ENCODE measurements around the gene SFXN4. TPM values are rescaled to one million over a fixed set of nuclear protein-coding genes. Genes with fewer than 3 reads are reported as not detected.
A peak's percentile ranks its signal among the peaks of the same experiment; 100 is the strongest.
"Not testable (repeated sequence)": the region's sequence is repeated elsewhere in the genome, so short reads cannot be mapped to it uniquely, and the experiment has no call there.

SFXN4 gene
- total RNA-seq, 3 donors from 2014 or later (not counting 1 experiment from before 2014, with no cell fraction given) = 5.5 to 13.7 (median 8.1) TPM

GRCh38 chr10:119101366-119102098, 64.0 kb downstream of the SFXN4 start:
- H3K4me3 Mint-ChIP-seq = no peak overlapping the region
- no peak overlapping the region for H3K27ac ChIP-seq (ENCODE audit: low read length)
- TF ChIP-seq CTCF (IDR thresholded peaks at IDR 0.05) = no peak

GRCh38 chr10:119100434-119101238, 64.9 kb downstream of the SFXN4 start:
- peak overlapping the region; percentile 3 for H3K27ac ChIP-seq (ENCODE audit: low read length)

More at GRCh38 chr10:119101366-119102098, 64.0 kb downstream of the SFXN4 start:
- H3K4me1 ChIP-seq (ENCODE audit: control insufficient read depth, insufficient read depth, low read length) = peaks cover 26% of the 10 kb centered on the region
- WGBS (ENCODE audit: insufficient coverage) = 93% methylated on average over 8 of the region's 10 CpGs
- DNase-seq (no peak), ATAC-seq (no peak)
- Mint-ChIP-seq H3K36me3 (no peaks in the 10 kb centered on the region), H3K27ac (peak overlapping the region; percentile 59 to 76), H3K27me3 (ENCODE audit: low read depth in 2 of 2) (no peaks in the 10 kb centered on the region), H3K4me1 (peaks cover 19 to 28% of the 10 kb centered on the region in 2 donors), H3K9me3 (no peaks in the 10 kb centered on the region)
- H3K4me3 ChIP-seq (ENCODE audit: low read length) = no peak overlapping the region
- H3K27me3 ChIP-seq (ENCODE audit: control insufficient read depth, insufficient read depth, low read length) = no peaks in the 10 kb centered on the region
- H3K9me3 ChIP-seq (ENCODE audit: control insufficient read depth, insufficient read depth, low read length) = no peaks in the 10 kb centered on the region
- intact Hi-C loops (cut with micrococcal nuclease) = no loop called here
- no peaks in the 10 kb centered on the region for H3K36me3 ChIP-seq (ENCODE audit: control insufficient read depth, insufficient read depth, low read length)

GRCh38 chr10:119098576-119098975, 66.9 kb downstream of the SFXN4 start:
- intact Hi-C loops (cut with micrococcal nuclease) = no loop called here
- DNase-seq (no peak), ATAC-seq (no peak)
- no peaks in the 10 kb centered on the region for H3K9me3 Mint-ChIP-seq
- Histone ChIP-seq H3K36me3 (ENCODE audit: control insufficient read depth, insufficient read depth, low read length) (no peaks in the 10 kb centered on the region), H3K4me1 (ENCODE audit: control insufficient read depth, insufficient read depth, low read length) (peaks cover 10% of the 10 kb centered on the region), H3K9me3 (ENCODE audit: control insufficient read depth, insufficient read depth, low read length) (no peaks in the 10 kb centered on the region), H3K27me3 (ENCODE audit: control insufficient read depth, insufficient read depth, low read length) (no peaks in the 10 kb centered on the region), H3K27ac (ENCODE audit: low read length) (no peak overlapping the region), H3K4me3 (ENCODE audit: low read length) (no peak overlapping the region)
- TF ChIP-seq CTCF (IDR thresholded peaks at IDR 0.05) = no peak
- 80% methylated on average over 2 of the region's 3 CpGs for WGBS (ENCODE audit: insufficient coverage)
- H3K4me3 Mint-ChIP-seq = no peak overlapping the region
- no peaks in the 10 kb centered on the region for H3K27me3 Mint-ChIP-seq (ENCODE audit: low read depth in 2 of 2)
- no peaks in the 10 kb centered on the region for H3K36me3 Mint-ChIP-seq
- no peak overlapping the region for H3K27ac Mint-ChIP-seq
- peaks cover 21 to 22% of the 10 kb centered on the region in 2 donors for H3K4me1 Mint-ChIP-seq

More at GRCh38 chr10:119100434-119101238, 64.9 kb downstream of the SFXN4 start:
- Histone ChIP-seq H3K4me1 (ENCODE audit: control insufficient read depth, insufficient read depth, low read length) (peaks cover 22% of the 10 kb centered on the region), H3K36me3 (ENCODE audit: control insufficient read depth, insufficient read depth, low read length) (no peaks in the 10 kb centered on the region), H3K27me3 (ENCODE audit: control insufficient read depth, insufficient read depth, low read length) (no peaks in the 10 kb centered on the region), H3K4me3 (ENCODE audit: low read length) (no peak overlapping the region), H3K9me3 (ENCODE audit: control insufficient read depth, insufficient read depth, low read length) (no peaks in the 10 kb centered on the region)
- no peak overlapping the region for H3K4me3 Mint-ChIP-seq
- H3K36me3 Mint-ChIP-seq = no peaks in the 10 kb centered on the region
- intact Hi-C loops (cut with micrococcal nuclease) = no loop called here
- no peaks in the 10 kb centered on the region for H3K9me3 Mint-ChIP-seq
- DNase-seq = no peak
- 73% methylated on average over 3 of the region's 3 CpGs for WGBS (ENCODE audit: insufficient coverage)
- H3K4me1 Mint-ChIP-seq = peaks cover 27 to 28% of the 10 kb centered on the region in 2 donors
- no peaks in the 10 kb centered on the region for H3K27me3 Mint-ChIP-seq (ENCODE audit: low read depth in 2 of 2)
- H3K27ac Mint-ChIP-seq = peak overlapping the region; percentile 59 to 69
- no peak for TF ChIP-seq CTCF (IDR thresholded peaks at IDR 0.05)
- ATAC-seq = no peak

GRCh38 chr10:119096641-119097415, 68.7 kb downstream of the SFXN4 start:
- H3K4me3 ChIP-seq (ENCODE audit: low read length); H3K36me3 Mint-ChIP-seq; H3K27ac ChIP-seq (ENCODE audit: low read length); H3K27ac Mint-ChIP-seq; intact Hi-C loops (cut with micrococcal nuclease); H3K9me3 Mint-ChIP-seq; ATAC-seq; H3K36me3 ChIP-seq (ENCODE audit: control insufficient read depth, insufficient read depth, low read length); H3K27me3 ChIP-seq (ENCODE audit: control insufficient read depth, insufficient read depth, low read length); H3K27me3 Mint-ChIP-seq (ENCODE audit: low read depth in 2 of 2); DNase-seq; H3K9me3 ChIP-seq (ENCODE audit: control insufficient read depth, insufficient read depth, low read length); H3K4me3 Mint-ChIP-seq: not testable (repeated sequence)
- peaks cover 29 to 31% of the 10 kb centered on the region in 2 donors for H3K4me1 Mint-ChIP-seq
- peaks cover 25% of the 10 kb centered on the region for H3K4me1 ChIP-seq (ENCODE audit: control insufficient read depth, insufficient read depth, low read length)
- WGBS (ENCODE audit: insufficient coverage) = 98% methylated on average over 10 of the region's 12 CpGs
